ENCODE data around the gene PLBD1. TPM values are rescaled to one million over a fixed set of nuclear protein-coding genes. Genes with fewer than 3 reads are reported as not detected.

The PLBD1 gene
- total RNA-seq (10 to 100 TPM; 21.2 to 30.5 TPM), polyA plus RNA-seq (10 to 100 TPM in 1 of 2 donors, 1 to 10 TPM in 1; 9.5 to 40.9 TPM)
- long read RNA-seq, donor 1, transcript PLBD1-201 (11 exons, 2,426 nt), result major isoform, 7 of 35 reads
- long read RNA-seq, donor 1, partial matches to known transcripts, result 28 of 35 reads
- long read RNA-seq, donor 1, other reads (novel, unspliced or antisense), result 0 of 35 reads
- long read RNA-seq, donor 2, partial matches to known transcripts, result 7 of 10 reads
- long read RNA-seq, donor 2, other reads (novel, unspliced or antisense), result 0 of 10 reads
- long read RNA-seq, donor 3, partial matches to known transcripts, result 11 of 14 reads
- long read RNA-seq, donor 3, other reads (novel, unspliced or antisense), result 0 of 14 reads
- long read RNA-seq, donor 4, partial matches to known transcripts, result 12 of 12 reads
- long read RNA-seq, donor 4, other reads (novel, unspliced or antisense), result 0 of 12 reads
- long read RNA-seq, donor 5, transcript PLBD1-201 (11 exons, 2,426 nt), result major isoform, 15 of 38 reads
- long read RNA-seq, donor 5, partial matches to known transcripts, result 23 of 38 reads
- long read RNA-seq, donor 5, other reads (novel, unspliced or antisense), result 0 of 38 reads

GRCh38 chr12:14567351-14568162 is at the start of gene PLBD1:
Gene PLBD1, minus strand, starts transcription at chr12:14567883. Its CDS starts 187 bp downstream, at chr12:14567696.
- H3K4me3 ChIP-seq, result peak within 1 kb of the TSS; percentile 44
- no peak for TF ChIP-seq CTCF (IDR thresholded peaks at IDR 0.05; ENCODE audit: control extremely low read depth, extremely low read depth)
- H3K4me1 ChIP-seq (ENCODE audit: control insufficient read depth in 5 of 5, insufficient read depth in 5 of 5, low read length in 5 of 5), result peaks cover 0 to 4% (median 0%) of the 10 kb centered on the region in 5 donors
- peak within 1 kb of the TSS; percentile 85 to 98 for H3K27ac ChIP-seq (ENCODE audit: low read depth in 1 of 2, low read length in 1 of 2)
- DNase-seq (peak; percentile 77 to 83 (median 78)), ATAC-seq (ENCODE audit: insufficient read depth, low FRiP score) (peak; percentile 86)
- no peaks in the 10 kb centered on the region for H3K27me3 ChIP-seq (ENCODE audit: control insufficient read depth in 3 of 3, insufficient read depth in 3 of 3, low read length in 2 of 3)
- peak within 1 kb of the TSS; percentile 24 to 80 for H3K9ac ChIP-seq (ENCODE audit: insufficient read depth in 1 of 2, low read length in 2 of 2)
- no peaks in the 10 kb centered on the region for H3K36me3 ChIP-seq (ENCODE audit: control insufficient read depth in 4 of 4, insufficient read depth in 4 of 4, low read length in 4 of 4)
- no peaks in the 10 kb centered on the region for H3K9me3 ChIP-seq (ENCODE audit: control insufficient read depth in 4 of 4, insufficient read depth in 3 of 4, low read length in 3 of 4)
- 7 to 8% methylated on average over 68 to 76 of the region's 76 CpGs for WGBS, 2 donors

GRCh38 chr12:14614704-14615121 is 47.0 kb upstream of the PLBD1 start:
- no peak overlapping the region for H3K9ac ChIP-seq (ENCODE audit: insufficient read depth in 1 of 2, low read length in 2 of 2)
- TF ChIP-seq CTCF (IDR thresholded peaks at IDR 0.05; ENCODE audit: control extremely low read depth, extremely low read depth), result no peak
- H3K9me3 ChIP-seq (ENCODE audit: control insufficient read depth in 4 of 4, insufficient read depth in 3 of 4, low read length in 3 of 4), result peaks cover 0 to 5% (median 1%) of the 10 kb centered on the region in 4 donors
- H3K27ac ChIP-seq (ENCODE audit: low read depth in 1 of 2, low read length in 1 of 2), result no peak overlapping the region
- H3K36me3 ChIP-seq (ENCODE audit: control insufficient read depth in 4 of 4, insufficient read depth in 4 of 4, low read length in 4 of 4), result no peaks in the 10 kb centered on the region
- ATAC-seq (ENCODE audit: insufficient read depth, low FRiP score) (no peak), DNase-seq (peak in 2 of 3 donors; percentile 29 to 40)
- no peaks in the 10 kb centered on the region for H3K27me3 ChIP-seq (ENCODE audit: control insufficient read depth in 3 of 3, insufficient read depth in 3 of 3, low read length in 2 of 3)
- 38 to 48% methylated on average over 3 of the region's 3 CpGs for WGBS, 2 donors
- H3K4me3 ChIP-seq, result no peak overlapping the region
- H3K4me1 ChIP-seq (ENCODE audit: control insufficient read depth in 5 of 5, insufficient read depth in 5 of 5, low read length in 5 of 5), result peaks cover 0 to 21% (median 0%) of the 10 kb centered on the region in 5 donors

- Histone ChIP-seq H3K27me3 (ENCODE audit: control insufficient read depth in 3 of 3, insufficient read depth in 3 of 3, low read length in 2 of 3) (no peaks in the 10 kb centered on the region), H3K27ac (ENCODE audit: low read depth in 1 of 2, low read length in 1 of 2) (peak overlapping the region in 1 of 2 donors; percentile 41), H3K4me3 (no peak overlapping the region), H3K4me1 (ENCODE audit: control insufficient read depth in 5 of 5, insufficient read depth in 5 of 5, low read length in 5 of 5) (peaks cover 0 to 21% (median 0%) of the 10 kb centered on the region in 5 donors), H3K9ac (ENCODE audit: insufficient read depth in 1 of 2, low read length in 2 of 2) (no peak overlapping the region), H3K36me3 (ENCODE audit: control insufficient read depth in 4 of 4, insufficient read depth in 4 of 4, low read length in 4 of 4) (no peaks in the 10 kb centered on the region), H3K9me3 (ENCODE audit: control insufficient read depth in 4 of 4, insufficient read depth in 3 of 4, low read length in 3 of 4) (peaks cover 0 to 5% (median 1%) of the 10 kb centered on the region in 4 donors)
- DNase-seq (no peak), ATAC-seq (ENCODE audit: insufficient read depth, low FRiP score) (no peak)
- no peak for TF ChIP-seq CTCF (IDR thresholded peaks at IDR 0.05; ENCODE audit: control extremely low read depth, extremely low read depth)
- WGBS, 2 donors, result 71 to 75% methylated on average over 1 of the region's 1 CpG
These were observed 46.0 kb upstream of the PLBD1 start for GRCh38 chr12:14613718-14614117.
